ENCODE results near the gene TAF7L.

The TAF7L gene

GRCh38 chrX:101219864-101220346 lies 71.2 kb downstream of the TAF7L start:
- DNase-seq = no peak

DNA sequence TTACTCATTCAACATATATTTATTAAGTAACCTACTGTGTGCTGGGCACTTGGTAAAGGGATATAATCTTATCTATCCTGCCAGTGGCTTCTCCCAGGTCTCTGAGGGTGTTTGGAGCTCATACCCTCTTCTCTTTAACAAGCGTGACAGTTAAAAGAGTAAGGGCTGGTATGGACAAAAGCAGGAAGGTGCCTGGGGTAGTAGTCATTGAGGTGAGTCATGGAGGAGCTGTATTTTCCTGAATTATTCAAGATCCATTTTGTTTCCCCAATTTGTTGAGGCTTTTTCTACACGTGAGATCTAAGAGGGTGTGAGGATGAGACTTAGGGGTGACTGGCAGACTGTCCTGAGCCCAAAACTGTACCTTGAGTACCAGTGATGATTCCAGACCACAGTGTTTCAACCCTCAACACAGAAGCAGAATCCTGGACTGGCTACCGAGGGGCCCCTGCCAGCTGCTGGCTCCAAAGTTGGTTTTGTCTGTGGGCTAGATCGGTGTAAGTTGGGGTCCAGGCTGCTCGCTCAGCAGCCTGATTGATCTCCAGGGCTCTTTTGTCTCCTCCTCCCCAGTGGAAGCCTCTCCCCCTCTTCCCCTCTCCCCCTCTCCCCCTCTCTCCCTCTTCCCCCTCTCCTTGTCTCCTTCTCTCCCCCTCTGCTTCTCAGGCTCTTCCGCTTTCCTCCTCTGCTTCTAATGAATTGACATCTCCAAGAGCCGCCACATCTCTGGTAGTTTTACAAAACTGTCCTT lies 71.8 kb downstream of the TAF7L start, which contains the start of gene DRP2:
TSS of gene DRP2 (plus strand) at position 671 of the 748 bp plus-strand sequence. CDS start 11,862 bp downstream, outside the sequence.
- DNase-seq = no peak

All from cerebellar nuclear complex (tissue), 1 donor.